ENCODE measurements around the gene OR2T11. TPM values are rescaled to one million over a fixed set of nuclear protein-coding genes. Genes with fewer than 3 reads are reported as not detected.
A peak's percentile ranks its signal among the peaks of the same experiment; 100 is the strongest.

The OR2T11 gene
- total RNA-seq, 2 donors from 2014 or later, result not detected

DNA sequence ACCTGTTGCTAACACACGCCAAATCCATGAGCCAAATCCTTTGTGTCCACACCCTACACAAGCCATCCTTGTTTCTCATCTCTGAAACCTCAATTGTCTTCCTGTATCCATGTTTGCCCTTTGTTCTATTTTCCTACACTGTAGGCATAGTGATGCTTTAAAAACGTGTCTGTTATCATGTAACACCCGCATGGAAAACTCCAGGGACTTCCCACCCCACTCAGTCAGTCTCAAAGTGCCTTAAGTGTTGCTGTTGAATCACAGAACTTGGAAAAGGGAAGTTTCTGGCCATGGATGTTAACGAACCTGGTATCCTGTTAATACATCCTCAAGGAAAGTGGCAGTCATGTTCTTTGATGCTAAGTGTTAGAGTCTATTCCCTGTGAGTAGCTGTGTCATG, 9.7 kb downstream of the OR2T11 start:
- intact Hi-C loops (cut with DNase I), result no loop called here
- Histone ChIP-seq H3K4me1 (no peaks in the 10 kb centered on the region), H3K4me3 (no peak overlapping the region), H3K9ac (ENCODE audit: low read depth in 2 of 2, low read length in 2 of 2) (no peak overlapping the region), H3K9me3 (no peaks in the 10 kb centered on the region), H3K27me3 (no peaks in the 10 kb centered on the region), H3K36me3 (no peaks in the 10 kb centered on the region), H3K27ac (no peak overlapping the region)
- no peak for DNase-seq
- TF ChIP-seq, protein P1, sequence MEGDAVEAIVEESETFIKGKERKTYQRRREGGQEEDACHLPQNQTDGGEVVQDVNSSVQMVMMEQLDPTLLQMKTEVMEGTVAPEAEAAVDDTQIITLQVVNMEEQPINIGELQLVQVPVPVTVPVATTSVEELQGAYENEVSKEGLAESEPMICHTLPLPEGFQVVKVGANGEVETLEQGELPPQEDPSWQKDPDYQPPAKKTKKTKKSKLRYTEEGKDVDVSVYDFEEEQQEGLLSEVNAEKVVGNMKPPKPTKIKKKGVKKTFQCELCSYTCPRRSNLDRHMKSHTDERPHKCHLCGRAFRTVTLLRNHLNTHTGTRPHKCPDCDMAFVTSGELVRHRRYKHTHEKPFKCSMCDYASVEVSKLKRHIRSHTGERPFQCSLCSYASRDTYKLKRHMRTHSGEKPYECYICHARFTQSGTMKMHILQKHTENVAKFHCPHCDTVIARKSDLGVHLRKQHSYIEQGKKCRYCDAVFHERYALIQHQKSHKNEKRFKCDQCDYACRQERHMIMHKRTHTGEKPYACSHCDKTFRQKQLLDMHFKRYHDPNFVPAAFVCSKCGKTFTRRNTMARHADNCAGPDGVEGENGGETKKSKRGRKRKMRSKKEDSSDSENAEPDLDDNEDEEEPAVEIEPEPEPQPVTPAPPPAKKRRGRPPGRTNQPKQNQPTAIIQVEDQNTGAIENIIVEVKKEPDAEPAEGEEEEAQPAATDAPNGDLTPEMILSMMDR (IDR thresholded peaks at IDR 0.05), result no peak

DNA sequence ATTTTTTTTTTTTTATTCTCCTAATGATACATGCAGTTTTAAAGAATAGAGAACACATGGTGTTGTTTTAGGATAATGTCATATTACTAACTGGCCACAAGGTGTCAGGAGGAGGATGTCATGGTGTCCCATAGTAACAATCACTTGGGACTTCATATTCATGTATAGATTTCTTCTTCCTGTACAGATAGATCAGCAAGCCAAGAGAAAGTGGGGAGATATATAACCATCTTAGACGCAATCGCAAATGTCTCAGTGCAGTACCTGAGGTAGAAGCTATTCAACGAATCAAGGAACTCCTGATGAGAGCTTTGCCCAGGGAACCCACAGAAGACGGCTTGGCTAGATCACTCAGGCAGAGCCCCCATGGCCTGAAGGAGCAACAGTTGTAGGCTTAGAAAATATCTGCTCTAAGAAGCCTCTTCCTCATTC, 12.3 kb downstream of the OR2T11 start:
- intact Hi-C loops (cut with DNase I), result loop anchor here (5.0 kb wide), 1 partner anchor 65 kb away; no protein-coding TSS in a partner anchor
- TF ChIP-seq, protein P1 (IDR thresholded peaks at IDR 0.05), result peak; percentile 50
- Histone ChIP-seq H3K27me3 (no peaks in the 10 kb centered on the region), H3K27ac (no peak overlapping the region), H3K9ac (ENCODE audit: low read depth in 2 of 2, low read length in 2 of 2) (no peak overlapping the region), H3K36me3 (no peaks in the 10 kb centered on the region), H3K4me3 (no peak overlapping the region), H3K4me1 (no peaks in the 10 kb centered on the region), H3K9me3 (no peaks in the 10 kb centered on the region)
- DNase-seq, result no peak

DNA sequence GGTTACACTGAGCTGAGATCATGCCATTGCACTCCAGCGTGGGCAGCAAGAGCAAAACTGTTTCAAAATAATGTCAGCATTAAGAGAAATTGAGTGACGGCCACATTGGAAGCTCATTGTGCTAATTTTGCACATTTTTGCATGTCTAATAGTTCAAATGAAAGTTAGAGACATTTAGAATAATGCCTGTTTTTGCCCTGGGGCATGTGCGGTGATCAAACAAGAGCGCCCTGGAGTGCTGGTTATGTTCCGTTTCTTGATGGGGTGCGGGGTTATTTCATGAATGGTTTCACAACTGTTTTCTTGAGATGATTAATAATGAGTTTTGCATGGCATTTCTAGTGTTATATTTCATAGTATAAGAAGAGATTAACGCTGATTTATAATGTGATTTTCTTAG, 13.1 kb downstream of the OR2T11 start:
- Histone ChIP-seq H3K27me3 (no peaks in the 10 kb centered on the region), H3K36me3 (no peaks in the 10 kb centered on the region), H3K4me1 (no peaks in the 10 kb centered on the region), H3K9me3 (no peaks in the 10 kb centered on the region), H3K4me3 (no peak overlapping the region), H3K27ac (no peak overlapping the region), H3K9ac (ENCODE audit: low read depth in 2 of 2, low read length in 2 of 2) (no peak overlapping the region)
- no peak for DNase-seq
- TF ChIP-seq, protein P1 (IDR thresholded peaks at IDR 0.05), result no peak
- intact Hi-C loops (cut with DNase I), result loop anchor here (2.0 to 5.0 kb wide), 2 partner anchors 66 to 185 kb away; no protein-coding TSS in a partner anchor

DNA sequence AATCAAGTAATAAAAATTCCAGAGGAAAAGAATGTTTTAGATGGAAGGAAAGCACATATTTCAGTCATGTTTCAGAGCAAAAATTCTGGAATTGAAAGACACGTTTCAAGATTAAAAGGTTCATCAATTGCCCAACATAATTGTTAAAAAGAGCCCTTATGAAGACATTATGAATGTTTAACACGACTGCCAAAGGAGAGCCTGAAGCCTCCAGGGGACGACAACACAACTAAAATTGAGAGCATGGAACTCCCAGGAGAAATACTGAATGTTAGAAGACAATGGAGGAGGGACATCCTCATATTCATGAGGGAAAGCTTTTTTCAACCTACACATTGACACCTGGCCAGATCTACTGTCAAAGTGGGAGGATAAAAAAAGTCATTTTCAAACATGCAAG, 16.0 kb downstream of the OR2T11 start:
- Histone ChIP-seq H3K9me3 (no peaks in the 10 kb centered on the region), H3K9ac (ENCODE audit: low read depth in 2 of 2, low read length in 2 of 2) (no peak overlapping the region), H3K27me3 (no peaks in the 10 kb centered on the region), H3K4me1 (no peaks in the 10 kb centered on the region), H3K27ac (no peak overlapping the region), H3K36me3 (no peaks in the 10 kb centered on the region), H3K4me3 (no peak overlapping the region)
- TF ChIP-seq, protein P1 (IDR thresholded peaks at IDR 0.05), result peak; percentile 67
- intact Hi-C loops (cut with DNase I), result no loop called here
- peak; percentile 78 for DNase-seq

DNA sequence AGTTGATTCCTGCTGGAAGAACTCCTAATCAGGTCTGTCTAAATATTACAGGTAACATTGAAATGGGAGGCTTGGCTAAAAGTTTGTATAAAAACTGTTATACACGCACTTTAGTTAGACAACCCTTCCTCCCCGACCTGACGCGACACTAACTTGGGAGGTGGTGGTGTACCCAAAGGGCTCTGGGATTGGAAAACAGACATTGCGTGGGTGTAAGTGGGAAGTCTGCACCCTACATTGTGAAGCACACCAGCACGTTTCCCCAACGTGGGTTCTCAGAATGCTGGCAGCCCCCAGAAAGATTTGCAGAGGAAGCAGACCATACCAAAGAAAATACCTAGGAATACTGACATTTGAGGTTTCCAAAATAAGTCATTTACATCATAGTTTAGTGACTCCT, 16.8 kb downstream of the OR2T11 start:
- TF ChIP-seq, protein P1 (IDR thresholded peaks at IDR 0.05), result no peak
- no peak for DNase-seq
- Histone ChIP-seq H3K27me3 (no peaks in the 10 kb centered on the region), H3K9ac (ENCODE audit: low read depth in 2 of 2, low read length in 2 of 2) (no peak overlapping the region), H3K36me3 (no peaks in the 10 kb centered on the region), H3K4me3 (no peak overlapping the region), H3K27ac (no peak overlapping the region), H3K4me1 (no peaks in the 10 kb centered on the region), H3K9me3 (no peaks in the 10 kb centered on the region)
- intact Hi-C loops (cut with DNase I), result no loop called here

Data from colonic mucosa (tissue), 4 donors.